Stimulated activated naive CD8-positive, alpha-beta T cell treated with anti-CD3 and anti-CD28 coated beads, Interleukin-15, Interleukin-2, amounts not matched to agents 100 ng/mL and 50 ng/mL, for 24 hours (primary cell): ENCODE measurements around the gene ATXN7.

Experiments
- H3K27ac Mint-ChIP-seq: one replicate; pipeline ENCODE4 v1.8.0; 2021; ENCODE audit warnings: mild to moderate bottlenecking, mixed read lengths
- H3K27me3 Mint-ChIP-seq: one replicate; pipeline ENCODE4 v1.8.0; 2021; ENCODE audit warnings: mixed read lengths
- H3K36me3 Mint-ChIP-seq: one replicate; pipeline ENCODE4 v1.8.0; 2021; ENCODE audit warnings: low read depth, mixed read lengths
- H3K4me1 Mint-ChIP-seq: one replicate; pipeline ENCODE4 v1.8.0; 2021; ENCODE audit warnings: low read depth, mixed read lengths
- H3K4me3 Mint-ChIP-seq: one replicate; pipeline ENCODE4 v1.8.0; 2021; ENCODE audit warnings: mild to moderate bottlenecking, mixed read lengths
- H3K9me3 Mint-ChIP-seq: one replicate; pipeline ENCODE4 v1.8.0; 2021; ENCODE audit warnings: mixed read lengths

ATXN7 gene

DNA sequence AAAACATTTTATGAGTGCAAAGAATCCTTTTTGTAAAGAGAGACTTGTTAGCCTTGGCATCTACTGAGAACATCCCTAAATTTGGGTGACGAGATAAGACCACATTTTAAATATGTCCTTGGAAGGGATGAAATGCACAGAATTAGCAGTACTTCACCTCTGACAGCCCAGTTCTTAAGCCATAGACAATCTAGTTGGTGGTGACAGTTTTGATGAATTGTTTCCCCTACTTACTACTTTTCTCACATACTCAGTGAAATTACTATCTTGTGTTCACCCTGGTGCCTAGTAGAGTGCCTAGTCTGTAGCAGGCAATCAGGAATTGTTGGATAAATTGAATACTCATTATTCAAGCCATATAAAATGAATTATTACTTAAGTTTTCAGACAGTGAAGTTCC lies 45.1 kb downstream of the ATXN7 start:
- Mint-ChIP-seq H3K4me3 (no peak overlapping the region), H3K27ac (no peak overlapping the region), H3K4me1 (peaks cover 37% of the 10 kb centered on the region), H3K36me3 (peaks cover 10% of the 10 kb centered on the region), H3K9me3 (no peaks in the 10 kb centered on the region), H3K27me3 (no peaks in the 10 kb centered on the region)

GRCh38 chr3:63909431-63909830 lies 45.8 kb downstream of the ATXN7 start:
- Mint-ChIP-seq H3K27ac (no peak overlapping the region), H3K4me1 (peaks cover 43% of the 10 kb centered on the region)

DNA sequence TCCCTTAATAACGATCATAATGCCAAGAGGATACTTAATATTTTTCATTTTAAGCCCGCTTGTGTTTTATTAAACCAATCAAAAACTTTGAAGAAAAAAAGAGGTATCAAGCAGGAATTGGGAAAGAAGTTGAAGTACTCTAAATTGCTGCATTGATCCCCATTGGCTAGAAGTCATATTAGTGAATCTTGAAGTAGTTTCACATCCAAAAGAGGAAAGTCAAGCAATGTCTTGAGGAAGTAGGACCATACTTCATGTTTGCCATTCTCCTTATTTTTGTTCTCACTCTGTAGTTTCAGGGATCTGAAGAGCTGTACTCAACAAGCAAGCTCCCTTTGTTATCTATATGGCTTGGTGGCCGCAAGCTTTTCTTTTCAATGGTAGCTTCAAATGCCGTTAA lies 46.3 kb downstream of the ATXN7 start:
- no peaks in the 10 kb centered on the region for H3K9me3 Mint-ChIP-seq
- no peaks in the 10 kb centered on the region for H3K27me3 Mint-ChIP-seq
- H3K27ac Mint-ChIP-seq: peak overlapping the region; percentile 15
- H3K4me1 Mint-ChIP-seq: peaks cover 45% of the 10 kb centered on the region
- no peak overlapping the region for H3K4me3 Mint-ChIP-seq
- H3K36me3 Mint-ChIP-seq: peaks cover 16% of the 10 kb centered on the region

More at GRCh38 chr3:63909431-63909830, 45.8 kb downstream of the ATXN7 start:
- Mint-ChIP-seq H3K4me3 (no peak overlapping the region), H3K27me3 (no peaks in the 10 kb centered on the region), H3K36me3 (peaks cover 12% of the 10 kb centered on the region), H3K9me3 (no peaks in the 10 kb centered on the region)

- Mint-ChIP-seq H3K27me3 (no peaks in the 10 kb centered on the region), H3K4me3 (peak overlapping the region; percentile 93), H3K36me3 (peaks cover 17% of the 10 kb centered on the region), H3K9me3 (no peaks in the 10 kb centered on the region), H3K4me1 (peaks cover 49% of the 10 kb centered on the region), H3K27ac (peak overlapping the region; percentile 99)
Observed at GRCh38 chr3:63910891-63911290, 47.2 kb downstream of the ATXN7 start.

GRCh38 chr3:63911509-63911872 lies 47.8 kb downstream of the ATXN7 start:
- Mint-ChIP-seq H3K27me3 (no peaks in the 10 kb centered on the region), H3K9me3 (no peaks in the 10 kb centered on the region), H3K27ac (peak overlapping the region; percentile 99), H3K4me3 (peak overlapping the region; percentile 93), H3K36me3 (peaks cover 23% of the 10 kb centered on the region), H3K4me1 (peaks cover 55% of the 10 kb centered on the region)

DNA sequence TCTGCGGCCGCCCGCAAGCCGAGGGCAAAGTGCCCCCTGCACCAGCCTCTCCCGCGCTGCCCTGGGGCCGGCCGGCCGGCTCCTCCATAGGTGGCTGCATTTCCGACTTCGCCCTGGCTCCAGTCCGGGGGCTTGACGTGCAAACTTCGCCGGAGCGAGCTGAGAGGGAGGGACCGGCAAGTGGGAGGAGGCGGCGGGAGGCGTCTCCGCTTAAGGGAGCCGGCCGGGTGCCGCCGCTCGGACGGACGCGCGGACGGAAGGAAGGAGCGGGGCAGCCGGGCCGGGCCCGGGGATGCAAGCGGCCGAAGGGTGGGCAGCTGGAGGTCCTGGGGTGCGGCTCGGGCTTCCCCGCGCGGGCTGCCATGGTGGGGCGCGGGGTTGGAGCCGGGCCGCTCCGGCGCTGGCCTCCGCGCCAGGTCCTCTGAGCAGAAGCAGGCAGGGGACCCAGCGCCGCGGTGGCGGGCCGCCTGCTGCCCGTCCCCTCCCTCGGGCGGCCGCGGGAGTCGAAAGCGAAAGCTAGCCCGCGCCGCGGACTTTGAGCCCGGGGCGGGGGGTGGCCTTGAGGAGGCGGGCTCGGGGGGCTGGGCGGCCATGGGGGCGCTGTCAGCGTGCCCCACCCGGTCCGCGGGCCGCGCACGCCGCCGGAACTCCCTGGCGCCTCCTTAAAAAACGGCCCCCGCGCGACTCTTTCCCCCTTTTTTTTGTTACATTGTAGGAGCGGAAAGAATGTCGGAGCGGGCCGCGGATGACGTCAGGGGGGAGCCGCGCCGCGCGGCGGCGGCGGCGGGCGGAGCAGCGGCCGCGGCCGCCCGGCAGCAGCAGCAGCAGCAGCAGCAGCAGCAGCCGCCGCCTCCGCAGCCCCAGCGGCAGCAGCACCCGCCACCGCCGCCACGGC lies 48.5 kb downstream of the ATXN7 start, which contains the start of gene SCAANT1:
Gene SCAANT1 (minus strand): TSS at position 511 of the 895 bp plus-strand sequence.
- Mint-ChIP-seq H3K9me3 (no peaks in the 10 kb centered on the region), H3K4me3 (peak within 1 kb of the TSS; percentile 93), H3K4me1 (peaks cover 57% of the 10 kb centered on the region), H3K27me3 (no peaks in the 10 kb centered on the region), H3K36me3 (peaks cover 27% of the 10 kb centered on the region), H3K27ac (peak within 1 kb of the TSS; percentile 99)

- H3K36me3 Mint-ChIP-seq: peaks cover 36% of the 10 kb centered on the region
- no peaks in the 10 kb centered on the region for H3K27me3 Mint-ChIP-seq
- peak overlapping the region; percentile 91 for H3K27ac Mint-ChIP-seq
- peaks cover 63% of the 10 kb centered on the region for H3K4me1 Mint-ChIP-seq
- no peaks in the 10 kb centered on the region for H3K9me3 Mint-ChIP-seq
- peak overlapping the region; percentile 87 for H3K4me3 Mint-ChIP-seq
Observed at GRCh38 chr3:63912768-63913588, 49.3 kb downstream of the ATXN7 start.

DNA sequence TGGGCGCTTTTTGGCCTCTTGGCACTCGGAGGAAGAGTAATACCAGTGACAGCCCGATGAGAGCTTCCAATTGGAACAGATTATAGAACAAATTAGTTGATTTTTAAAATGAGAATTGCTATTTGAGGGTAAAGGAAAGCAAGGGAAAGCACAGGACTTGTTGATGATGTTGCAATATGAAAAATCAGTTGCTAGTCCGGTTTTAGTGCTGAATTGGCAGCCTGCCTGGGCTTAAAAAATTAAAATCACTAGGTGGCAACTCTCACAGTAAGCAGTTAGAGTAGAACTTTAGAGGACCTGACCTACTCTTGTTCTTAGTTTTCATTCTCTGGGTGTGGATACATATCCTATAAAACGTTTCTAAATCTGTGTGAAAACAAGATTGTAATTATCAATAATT lies 50.6 kb downstream of the ATXN7 start:
- Mint-ChIP-seq H3K4me3 (peak overlapping the region; percentile 87), H3K4me1 (peaks cover 76% of the 10 kb centered on the region), H3K36me3 (peaks cover 48% of the 10 kb centered on the region), H3K27ac (no peak overlapping the region), H3K27me3 (no peaks in the 10 kb centered on the region), H3K9me3 (no peaks in the 10 kb centered on the region)

GRCh38 chr3:63918321-63918720 lies 54.7 kb downstream of the ATXN7 start:
- Mint-ChIP-seq H3K36me3 (peaks cover 80% of the 10 kb centered on the region), H3K27me3 (no peaks in the 10 kb centered on the region), H3K4me3 (no peak overlapping the region), H3K4me1 (peaks cover 80% of the 10 kb centered on the region), H3K27ac (no peak overlapping the region), H3K9me3 (no peaks in the 10 kb centered on the region)

DNA sequence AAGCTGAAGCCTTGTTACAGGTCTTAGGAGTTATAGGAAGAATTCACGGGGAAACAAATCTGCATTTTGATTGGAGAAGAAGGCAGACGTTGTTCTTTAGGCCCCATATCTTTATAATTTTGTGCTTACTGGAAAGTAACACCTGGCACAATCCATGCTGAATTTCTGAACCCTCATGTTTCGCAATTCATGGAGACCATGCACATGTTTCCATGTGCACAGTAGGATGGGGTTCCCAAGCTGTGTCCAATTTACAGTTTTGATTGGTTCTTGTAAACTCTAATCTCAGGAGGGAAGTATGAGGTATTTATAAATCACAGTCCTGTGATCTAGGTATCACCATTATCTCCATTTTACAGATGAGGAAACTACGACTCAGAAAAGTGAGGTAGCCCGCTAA lies 56.3 kb downstream of the ATXN7 start:
- H3K36me3 Mint-ChIP-seq: peaks cover 84% of the 10 kb centered on the region
- no peaks in the 10 kb centered on the region for H3K9me3 Mint-ChIP-seq
- H3K4me1 Mint-ChIP-seq: peaks cover 78% of the 10 kb centered on the region
- H3K27me3 Mint-ChIP-seq: no peaks in the 10 kb centered on the region
- H3K27ac Mint-ChIP-seq: no peak overlapping the region
- no peak overlapping the region for H3K4me3 Mint-ChIP-seq

DNA sequence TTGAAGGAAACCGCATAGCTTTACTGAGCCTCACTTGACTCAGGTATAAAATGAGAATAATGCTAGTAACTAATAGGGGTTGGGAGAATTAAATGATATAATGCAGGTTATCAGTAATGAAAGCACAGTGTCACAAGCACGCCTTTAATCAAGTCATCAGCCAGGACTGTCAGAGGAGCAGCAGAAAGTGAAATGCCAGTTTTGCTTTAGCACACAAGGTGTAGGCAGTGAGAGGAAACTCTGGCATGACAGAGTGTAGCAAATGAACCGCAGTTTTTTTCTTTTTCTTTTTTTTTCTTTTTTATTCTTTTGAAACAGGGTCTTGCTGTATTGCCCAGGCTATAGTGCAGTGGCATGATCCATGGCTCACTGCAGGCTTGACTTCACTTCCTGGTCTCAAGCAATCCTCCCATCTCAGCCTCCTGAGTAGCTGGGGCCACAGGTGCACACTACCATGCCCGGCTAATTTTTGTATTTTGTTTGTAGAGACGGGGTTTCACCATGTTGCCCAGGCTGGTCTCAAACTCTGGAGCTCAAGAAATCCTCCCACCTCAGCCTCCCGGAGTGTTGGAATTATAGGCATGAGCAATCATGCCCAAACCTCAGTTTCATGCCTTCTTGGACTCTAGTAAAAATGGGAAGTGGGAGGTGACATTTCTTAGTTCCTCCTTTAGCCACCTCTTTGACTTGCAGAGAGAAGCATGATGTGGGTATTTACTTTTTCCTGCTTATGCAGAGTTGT lies 58.2 kb downstream of the ATXN7 start:
- peaks cover 91% of the 10 kb centered on the region for H3K36me3 Mint-ChIP-seq
- peak overlapping the region; percentile 62 for H3K27ac Mint-ChIP-seq
- peaks cover 81% of the 10 kb centered on the region for H3K4me1 Mint-ChIP-seq
- no peak overlapping the region for H3K4me3 Mint-ChIP-seq
- no peaks in the 10 kb centered on the region for H3K27me3 Mint-ChIP-seq
- no peaks in the 10 kb centered on the region for H3K9me3 Mint-ChIP-seq

- Mint-ChIP-seq H3K36me3 (peaks cover 92% of the 10 kb centered on the region), H3K9me3 (no peaks in the 10 kb centered on the region), H3K27me3 (no peaks in the 10 kb centered on the region), H3K4me1 (peaks cover 86% of the 10 kb centered on the region), H3K4me3 (no peak overlapping the region), H3K27ac (peak overlapping the region; percentile 62)
Observed at GRCh38 chr3:63922491-63923199, 59.0 kb downstream of the ATXN7 start.

- Mint-ChIP-seq H3K27me3 (no peaks in the 10 kb centered on the region), H3K36me3 (peaks cover 79% of the 10 kb centered on the region), H3K4me3 (no peak overlapping the region), H3K9me3 (no peaks in the 10 kb centered on the region), H3K27ac (peak overlapping the region; percentile 5), H3K4me1 (peaks cover 69% of the 10 kb centered on the region)
Observed at GRCh38 chr3:63926309-63926708, 62.6 kb downstream of the ATXN7 start.
